ENCODE measurements around the gene ACSL3. TPM values are rescaled to one million over a fixed set of nuclear protein-coding genes. Genes with fewer than 3 reads are reported as not detected.
"Not testable (repeated sequence)": the region's sequence is repeated elsewhere in the genome, so short reads cannot be mapped to it uniquely, and the experiment has no call there.

ACSL3 gene
- total and polyA plus RNA-seq, 9 donors = 28.3 to 55.9 (median 48.2) TPM

DNA sequence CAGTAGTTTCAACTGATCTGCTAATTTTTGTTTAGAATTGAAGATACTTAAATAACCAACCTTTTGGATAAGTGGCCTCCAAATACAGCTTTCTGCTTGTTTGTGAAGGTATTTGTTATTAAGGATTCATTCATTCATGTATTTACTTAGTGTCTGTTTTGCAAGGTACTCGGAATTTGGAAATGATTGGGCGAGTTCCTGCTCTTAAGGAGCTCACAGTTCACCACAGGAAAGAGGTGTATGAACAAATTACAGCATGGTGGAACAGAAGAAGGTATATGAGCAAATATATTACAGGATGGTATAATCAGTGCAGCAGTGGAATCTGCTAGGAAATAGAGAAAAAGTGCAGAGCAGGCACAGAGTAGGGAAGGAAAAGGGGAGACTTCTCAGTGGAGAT, 4.5 kb downstream of the ACSL3 start:
- Histone ChIP-seq H3K4me1 (ENCODE audit: control insufficient read depth, insufficient read depth, low read length) (peaks cover 15% of the 10 kb centered on the region), H3K4me3 (ENCODE audit: low read length) (no peak overlapping the region), H3K27ac (ENCODE audit: low read length) (no peak overlapping the region), H3K9me3 (replicated peaks; ENCODE audit: control insufficient read depth, low read depth, low read length) (no peaks in the 10 kb centered on the region), H3K36me3 (ENCODE audit: control insufficient read depth, insufficient read depth, low read length) (no peaks in the 10 kb centered on the region), H3K27me3 (ENCODE audit: control insufficient read depth, insufficient read depth, low read length) (no peaks in the 10 kb centered on the region)
- DNase-seq = no peak
- 85% methylated on average over 2 of the region's 2 CpGs for WGBS (ENCODE audit: insufficient coverage)

GRCh38 chr2:222866358-222866960, 5.6 kb downstream of the ACSL3 start:
- no peaks in the 10 kb centered on the region for H3K9me3 ChIP-seq (replicated peaks; ENCODE audit: control insufficient read depth, low read depth, low read length)
- H3K4me1 ChIP-seq (ENCODE audit: control insufficient read depth, insufficient read depth, low read length) = peaks cover 14% of the 10 kb centered on the region
- H3K27ac ChIP-seq (ENCODE audit: low read length) = no peak overlapping the region
- DNase-seq = no peak
- H3K27me3 ChIP-seq (ENCODE audit: control insufficient read depth, insufficient read depth, low read length) = no peaks in the 10 kb centered on the region
- 70% methylated on average over 2 of the region's 13 CpGs for WGBS (ENCODE audit: insufficient coverage)
- no peaks in the 10 kb centered on the region for H3K36me3 ChIP-seq (ENCODE audit: control insufficient read depth, insufficient read depth, low read length)
- no peak overlapping the region for H3K4me3 ChIP-seq (ENCODE audit: low read length)

- 83% methylated on average over 1 of the region's 8 CpGs for WGBS (ENCODE audit: insufficient coverage)
- not testable (repeated sequence) for H3K4me3 ChIP-seq (ENCODE audit: low read length); H3K27ac ChIP-seq (ENCODE audit: low read length); H3K36me3 ChIP-seq (ENCODE audit: control insufficient read depth, insufficient read depth, low read length); H3K4me1 ChIP-seq (ENCODE audit: control insufficient read depth, insufficient read depth, low read length); DNase-seq; H3K27me3 ChIP-seq (ENCODE audit: control insufficient read depth, insufficient read depth, low read length); H3K9me3 ChIP-seq (replicated peaks; ENCODE audit: control insufficient read depth, low read depth, low read length)
Observed at GRCh38 chr2:222868560-222869251, 7.9 kb downstream of the ACSL3 start.

DNA sequence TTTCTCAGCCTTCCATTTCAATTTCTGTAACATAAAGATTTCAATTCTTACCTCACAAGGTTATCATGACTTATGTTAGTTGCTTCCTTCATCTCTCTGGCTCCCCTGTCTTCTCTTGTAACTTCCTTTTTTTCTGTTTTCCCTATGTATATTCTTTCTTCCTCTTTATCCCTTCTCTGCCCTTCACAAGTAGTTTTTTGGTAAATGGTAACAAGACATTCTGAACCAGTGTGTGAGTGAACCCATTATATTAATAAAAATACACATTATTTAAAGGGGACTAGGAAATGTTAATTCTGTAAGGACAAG, 8.4 kb downstream of the ACSL3 start:
- Histone ChIP-seq H3K27ac (ENCODE audit: low read length) (no peak overlapping the region), H3K36me3 (ENCODE audit: control insufficient read depth, insufficient read depth, low read length) (no peaks in the 10 kb centered on the region), H3K4me1 (ENCODE audit: control insufficient read depth, insufficient read depth, low read length) (peaks cover 8% of the 10 kb centered on the region)

GRCh38 chr2:222871291-222871690, 10.5 kb downstream of the ACSL3 start:
- Histone ChIP-seq H3K4me1 (ENCODE audit: control insufficient read depth, insufficient read depth, low read length) (peaks cover 3% of the 10 kb centered on the region), H3K9me3 (replicated peaks; ENCODE audit: control insufficient read depth, low read depth, low read length) (no peaks in the 10 kb centered on the region)
- WGBS (ENCODE audit: insufficient coverage) = 92% methylated on average over 5 of the region's 5 CpGs

More for the DNA sequence above, 8.4 kb downstream of the ACSL3 start:
- no peaks in the 10 kb centered on the region for H3K27me3 ChIP-seq (ENCODE audit: control insufficient read depth, insufficient read depth, low read length)
- no peak overlapping the region for H3K4me3 ChIP-seq (ENCODE audit: low read length)
- DNase-seq = no peak
- no peaks in the 10 kb centered on the region for H3K9me3 ChIP-seq (replicated peaks; ENCODE audit: control insufficient read depth, low read depth, low read length)

GRCh38 chr2:222872551-222872950, 11.7 kb downstream of the ACSL3 start:
- Histone ChIP-seq H3K4me3 (ENCODE audit: low read length) (no peak overlapping the region), H3K36me3 (ENCODE audit: control insufficient read depth, insufficient read depth, low read length) (no peaks in the 10 kb centered on the region), H3K4me1 (ENCODE audit: control insufficient read depth, insufficient read depth, low read length) (peaks cover 3% of the 10 kb centered on the region), H3K9me3 (replicated peaks; ENCODE audit: control insufficient read depth, low read depth, low read length) (no peaks in the 10 kb centered on the region), H3K27ac (ENCODE audit: low read length) (no peak overlapping the region), H3K27me3 (ENCODE audit: control insufficient read depth, insufficient read depth, low read length) (no peaks in the 10 kb centered on the region)
- no peak for DNase-seq
- 90% methylated on average over 3 of the region's 4 CpGs for WGBS (ENCODE audit: insufficient coverage)

More at GRCh38 chr2:222871291-222871690, 10.5 kb downstream of the ACSL3 start:
- no peak for DNase-seq
- no peak overlapping the region for H3K27ac ChIP-seq (ENCODE audit: low read length)
- no peaks in the 10 kb centered on the region for H3K36me3 ChIP-seq (ENCODE audit: control insufficient read depth, insufficient read depth, low read length)
- no peak overlapping the region for H3K4me3 ChIP-seq (ENCODE audit: low read length)
- H3K27me3 ChIP-seq (ENCODE audit: control insufficient read depth, insufficient read depth, low read length) = no peaks in the 10 kb centered on the region

DNA sequence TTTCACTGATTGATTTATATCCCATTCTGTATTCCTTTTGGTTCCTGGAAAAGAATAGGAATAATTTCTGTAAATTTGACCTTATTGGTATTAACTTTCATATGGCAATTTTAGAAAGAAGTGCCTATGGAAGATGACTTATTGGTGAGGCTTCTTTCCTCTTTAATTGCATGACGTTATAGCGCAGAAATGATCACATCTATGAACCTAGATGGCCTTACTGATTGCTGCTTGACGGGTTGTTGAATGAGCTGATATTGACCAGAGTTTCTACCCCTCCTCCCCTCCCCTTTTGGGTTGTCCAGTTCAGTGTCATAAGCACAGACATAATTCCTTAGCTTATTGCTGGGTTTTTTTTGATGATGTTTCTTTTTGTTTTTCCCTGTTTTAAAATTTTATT, 14.6 kb downstream of the ACSL3 start:
- no peaks in the 10 kb centered on the region for H3K9me3 ChIP-seq (replicated peaks; ENCODE audit: control insufficient read depth, low read depth, low read length)
- WGBS (ENCODE audit: insufficient coverage) = no CpG with 5 or more reads among the region's 3 CpGs
- H3K27me3 ChIP-seq (ENCODE audit: control insufficient read depth, insufficient read depth, low read length) = no peaks in the 10 kb centered on the region
- DNase-seq = no peak
- H3K4me3 ChIP-seq (ENCODE audit: low read length) = no peak overlapping the region
- H3K36me3 ChIP-seq (ENCODE audit: control insufficient read depth, insufficient read depth, low read length) = no peaks in the 10 kb centered on the region
- no peaks in the 10 kb centered on the region for H3K4me1 ChIP-seq (ENCODE audit: control insufficient read depth, insufficient read depth, low read length)
- H3K27ac ChIP-seq (ENCODE audit: low read length) = no peak overlapping the region

GRCh38 chr2:222876947-222877346, 16.1 kb downstream of the ACSL3 start:
- Histone ChIP-seq H3K4me1 (ENCODE audit: control insufficient read depth, insufficient read depth, low read length) (no peaks in the 10 kb centered on the region), H3K9me3 (replicated peaks; ENCODE audit: control insufficient read depth, low read depth, low read length) (no peaks in the 10 kb centered on the region), H3K4me3 (ENCODE audit: low read length) (no peak overlapping the region), H3K27me3 (ENCODE audit: control insufficient read depth, insufficient read depth, low read length) (no peaks in the 10 kb centered on the region), H3K27ac (ENCODE audit: low read length) (no peak overlapping the region), H3K36me3 (ENCODE audit: control insufficient read depth, insufficient read depth, low read length) (no peaks in the 10 kb centered on the region)
- no peak for DNase-seq

DNA sequence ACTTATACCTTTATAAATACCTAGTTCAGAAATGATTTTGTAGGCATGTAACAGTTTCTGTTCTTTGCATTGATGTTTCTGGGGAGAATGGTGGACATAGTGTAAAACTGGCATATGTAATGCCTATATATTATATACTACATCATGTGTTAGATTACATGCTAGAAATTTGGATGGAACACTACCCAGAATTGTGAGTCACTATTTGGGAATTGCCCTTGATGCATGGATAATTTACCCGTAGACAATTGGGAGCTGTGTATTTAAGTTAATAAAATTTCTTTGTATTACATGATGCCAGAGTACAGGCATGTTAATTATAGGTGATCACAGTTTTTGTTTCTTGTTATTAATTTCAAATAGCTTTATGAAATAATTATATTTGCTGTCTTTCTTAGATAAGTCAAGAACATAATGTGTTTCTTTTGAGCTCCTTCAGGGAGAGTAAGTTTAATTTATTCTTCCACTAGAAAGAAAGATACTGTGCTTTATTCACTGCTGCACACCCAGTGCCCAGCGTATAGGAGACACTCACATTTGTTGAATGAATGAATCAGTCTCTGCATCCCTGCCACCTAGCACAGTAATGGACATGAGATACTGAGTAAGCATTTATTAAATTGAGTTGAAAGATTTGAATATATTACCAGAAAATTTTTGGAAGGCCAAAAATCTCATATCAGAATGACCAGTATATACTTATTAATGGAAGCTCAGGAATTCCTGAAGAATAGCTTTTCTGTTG, 16.9 kb downstream of the ACSL3 start:
- H3K36me3 ChIP-seq (ENCODE audit: control insufficient read depth, insufficient read depth, low read length) = no peaks in the 10 kb centered on the region
- H3K4me1 ChIP-seq (ENCODE audit: control insufficient read depth, insufficient read depth, low read length) = no peaks in the 10 kb centered on the region
- no peaks in the 10 kb centered on the region for H3K9me3 ChIP-seq (replicated peaks; ENCODE audit: control insufficient read depth, low read depth, low read length)
- no peak for DNase-seq
- H3K27me3 ChIP-seq (ENCODE audit: control insufficient read depth, insufficient read depth, low read length) = no peaks in the 10 kb centered on the region
- no peak overlapping the region for H3K27ac ChIP-seq (ENCODE audit: low read length)
- H3K4me3 ChIP-seq (ENCODE audit: low read length) = no peak overlapping the region
- WGBS (ENCODE audit: insufficient coverage) = no CpG with 5 or more reads among the region's 2 CpGs

DNA sequence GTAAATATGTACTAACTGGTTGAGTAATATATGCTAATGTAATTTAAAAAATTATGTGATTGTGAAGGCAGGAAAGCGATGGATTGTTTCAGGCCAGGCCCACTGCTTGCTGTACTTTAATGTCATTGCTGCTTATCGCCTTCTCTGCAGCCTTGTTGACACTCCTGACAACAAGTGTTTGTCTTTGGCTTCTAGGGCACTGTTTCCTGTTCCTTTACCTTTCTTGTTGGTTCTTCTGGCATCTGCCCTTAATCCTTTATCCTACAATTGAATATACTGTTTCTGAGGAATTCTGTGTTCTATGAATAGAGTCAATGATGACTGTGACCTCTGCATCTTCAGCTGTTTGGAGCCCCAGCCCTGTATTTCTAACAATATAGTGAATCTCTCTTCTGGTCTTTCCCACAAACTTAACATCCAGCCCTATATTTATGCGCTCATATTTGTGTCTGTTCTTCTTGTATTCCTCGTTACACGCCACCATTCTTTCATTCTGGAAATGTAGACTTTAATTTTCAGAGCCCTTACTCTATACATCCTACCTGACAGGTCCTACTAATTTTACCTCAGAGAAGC, 17.6 kb downstream of the ACSL3 start:
- no peaks in the 10 kb centered on the region for H3K27me3 ChIP-seq (ENCODE audit: control insufficient read depth, insufficient read depth, low read length)
- H3K27ac ChIP-seq (ENCODE audit: low read length) = no peak overlapping the region
- H3K4me1 ChIP-seq (ENCODE audit: control insufficient read depth, insufficient read depth, low read length) = no peaks in the 10 kb centered on the region
- no peaks in the 10 kb centered on the region for H3K9me3 ChIP-seq (replicated peaks; ENCODE audit: control insufficient read depth, low read depth, low read length)
- no peaks in the 10 kb centered on the region for H3K36me3 ChIP-seq (ENCODE audit: control insufficient read depth, insufficient read depth, low read length)
- DNase-seq = no peak
- WGBS (ENCODE audit: insufficient coverage) = 91% methylated on average over 5 of the region's 5 CpGs
- H3K4me3 ChIP-seq (ENCODE audit: low read length) = no peak overlapping the region

All from muscle of leg (tissue), 11 donors.